Stimulated activated CD8-positive, alpha-beta memory T cell treated with anti-CD3 and anti-CD28 coated beads, Interleukin-7, amount 100 ng/mL, for 48 hours (primary cell): ENCODE data around the gene FAHD1.

Experiments
- DNase-seq, 2 donors: peaks; one replicate each; pipeline ENCODE4 v3.0.0-alpha.2; 2020; ENCODE audit warnings: low read depth in 1 of 2; ENCODE audit errors: extremely low read depth in 1 of 2

Gene FAHD1

DNA sequence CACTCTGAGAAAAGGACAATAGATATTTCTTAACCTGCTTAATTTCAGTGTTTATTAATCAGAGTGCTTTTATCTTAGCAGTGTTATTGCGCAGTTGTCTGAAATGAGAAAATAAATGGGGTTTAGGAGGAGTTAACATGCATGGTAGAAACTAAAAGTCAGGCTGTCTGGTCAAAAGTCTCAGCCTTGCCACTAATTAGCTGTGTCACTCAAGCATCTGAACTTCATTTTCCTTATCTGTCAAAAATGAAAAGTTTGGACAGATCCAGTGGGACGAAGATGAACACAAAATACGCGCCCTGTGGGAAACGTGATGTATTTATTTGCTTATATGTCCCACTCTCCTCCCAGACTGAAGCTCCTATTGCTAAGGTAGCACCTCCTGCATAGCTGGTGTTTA, 51.2 kb downstream of the FAHD1 start:
- DNase-seq, result no peak
